HPDE6-E6E7 (cell line): ENCODE measurements around the gene WFDC1.
A peak's percentile ranks its signal among the peaks of the same experiment; 100 is the strongest.

Experiments used
- DNase-seq: peaks from one replicate; pipeline ENCODE4 v3.0.0; 2011; ENCODE audit warnings: missing footprints; ENCODE audit errors: extremely low spot score

Gene WFDC1, protein sequence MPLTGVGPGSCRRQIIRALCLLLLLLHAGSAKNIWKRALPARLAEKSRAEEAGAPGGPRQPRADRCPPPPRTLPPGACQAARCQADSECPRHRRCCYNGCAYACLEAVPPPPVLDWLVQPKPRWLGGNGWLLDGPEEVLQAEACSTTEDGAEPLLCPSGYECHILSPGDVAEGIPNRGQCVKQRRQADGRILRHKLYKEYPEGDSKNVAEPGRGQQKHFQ

GRCh38 chr16:84294531-84295142 is at the start of gene WFDC1:
Gene WFDC1 (plus strand): TSS chr16:84294878. CDS start chr16:84294972, 94 bp downstream.
- no peak for DNase-seq

DNA sequence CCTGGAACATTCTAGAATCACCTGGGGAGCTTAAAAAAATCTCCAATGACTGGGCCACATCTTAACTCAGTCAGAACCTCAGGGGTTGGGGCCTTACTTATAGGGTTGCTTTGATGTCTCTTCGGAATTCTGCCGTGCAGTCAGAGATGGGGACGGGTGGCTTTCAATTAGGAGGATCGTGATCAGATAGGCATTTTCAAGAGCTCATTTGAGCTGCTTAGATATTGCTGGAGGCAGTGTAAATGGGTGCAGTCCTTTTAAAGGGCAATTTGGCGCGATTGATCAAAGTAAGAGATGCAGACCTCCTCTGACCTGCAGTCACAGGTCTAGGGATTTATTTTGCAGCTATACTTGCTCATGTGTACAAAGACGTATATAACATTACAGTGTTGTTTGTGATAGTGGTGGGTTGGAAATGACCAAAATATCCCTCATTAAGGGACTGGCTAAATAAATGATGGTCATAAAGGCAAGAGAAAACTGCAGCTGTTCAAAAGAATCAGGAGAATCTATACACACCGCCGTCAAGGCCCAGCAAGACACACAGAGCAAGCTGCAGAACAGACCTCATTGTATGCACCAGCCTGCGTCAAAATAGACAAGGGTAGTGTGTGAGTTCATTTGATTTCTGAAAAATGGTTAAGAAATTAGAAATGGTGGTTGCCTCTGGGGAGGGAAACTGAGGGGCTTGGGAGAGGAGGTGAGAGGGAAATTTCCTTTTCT is 48.6 kb upstream of the WFDC1 start:
- DNase-seq = no peak

GRCh38 chr16:84246679-84247077 is 48.0 kb upstream of the WFDC1 start:
- no peak for DNase-seq

DNA sequence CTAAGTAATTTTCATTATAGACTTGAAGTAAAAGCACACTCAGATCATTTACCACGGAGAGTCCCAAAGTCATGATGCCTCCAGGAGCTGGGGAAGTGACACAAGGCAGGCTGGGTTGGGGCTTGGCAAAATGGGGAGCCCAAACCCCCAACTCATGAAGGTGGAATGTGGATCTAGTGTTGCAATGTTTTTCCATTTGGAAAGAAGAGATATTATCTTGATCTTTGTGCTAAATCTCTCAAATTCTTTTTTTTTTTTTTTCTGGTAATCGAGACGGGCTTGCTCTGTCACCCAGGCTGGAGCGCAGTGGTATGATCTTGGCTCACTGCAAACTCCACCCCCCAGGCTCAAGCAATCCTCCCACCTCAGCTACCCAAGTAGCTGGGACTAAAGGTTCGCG is 47.3 kb upstream of the WFDC1 start:
- DNase-seq = no peak

- DNase-seq = peak; percentile 69
These were observed 46.8 kb upstream of the WFDC1 start for GRCh38 chr16:84247844-84248243.

DNA sequence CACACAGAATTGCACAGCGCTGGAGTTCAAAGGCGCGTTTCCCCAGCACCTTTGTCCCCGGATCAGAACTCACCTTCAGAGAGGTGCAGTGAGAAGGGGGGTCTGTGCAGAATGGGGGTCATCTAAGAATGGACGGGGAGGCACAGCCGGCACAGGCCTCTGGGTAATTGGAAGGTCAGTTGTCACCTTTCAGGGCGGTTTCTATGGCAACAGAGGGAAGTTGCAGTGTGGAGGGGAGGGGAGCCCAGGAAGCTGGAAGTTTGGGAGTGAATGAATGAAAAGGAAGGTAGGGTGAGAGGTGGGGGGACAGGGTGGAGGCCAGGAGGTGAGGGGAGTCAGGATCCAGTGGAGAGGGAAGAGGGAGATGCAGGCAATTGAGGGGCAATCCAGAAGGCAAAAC is 42.5 kb upstream of the WFDC1 start:
- DNase-seq = no peak

GRCh38 chr16:84253173-84253572 is 41.5 kb upstream of the WFDC1 start:
- DNase-seq = no peak

DNA sequence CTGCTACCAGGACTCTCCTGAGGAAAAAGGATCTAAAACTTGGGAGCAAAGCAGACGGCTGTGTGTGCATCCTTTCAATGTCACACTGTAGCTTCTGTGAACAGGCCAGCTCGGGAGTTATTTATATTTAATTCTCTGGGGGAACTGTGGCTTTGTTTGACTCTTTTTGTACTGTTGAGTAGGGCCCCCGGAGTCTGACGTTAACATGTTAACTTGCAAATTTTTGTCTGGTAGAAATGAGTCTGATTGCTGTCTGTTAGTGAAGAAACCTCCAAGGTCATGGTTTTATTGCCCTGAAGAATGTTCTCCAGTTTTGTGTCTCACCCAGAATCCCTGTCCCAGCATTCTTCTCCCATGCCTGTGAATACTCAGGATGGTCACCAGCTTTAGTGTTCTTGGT is 40.6 kb upstream of the WFDC1 start:
- DNase-seq = no peak

DNA sequence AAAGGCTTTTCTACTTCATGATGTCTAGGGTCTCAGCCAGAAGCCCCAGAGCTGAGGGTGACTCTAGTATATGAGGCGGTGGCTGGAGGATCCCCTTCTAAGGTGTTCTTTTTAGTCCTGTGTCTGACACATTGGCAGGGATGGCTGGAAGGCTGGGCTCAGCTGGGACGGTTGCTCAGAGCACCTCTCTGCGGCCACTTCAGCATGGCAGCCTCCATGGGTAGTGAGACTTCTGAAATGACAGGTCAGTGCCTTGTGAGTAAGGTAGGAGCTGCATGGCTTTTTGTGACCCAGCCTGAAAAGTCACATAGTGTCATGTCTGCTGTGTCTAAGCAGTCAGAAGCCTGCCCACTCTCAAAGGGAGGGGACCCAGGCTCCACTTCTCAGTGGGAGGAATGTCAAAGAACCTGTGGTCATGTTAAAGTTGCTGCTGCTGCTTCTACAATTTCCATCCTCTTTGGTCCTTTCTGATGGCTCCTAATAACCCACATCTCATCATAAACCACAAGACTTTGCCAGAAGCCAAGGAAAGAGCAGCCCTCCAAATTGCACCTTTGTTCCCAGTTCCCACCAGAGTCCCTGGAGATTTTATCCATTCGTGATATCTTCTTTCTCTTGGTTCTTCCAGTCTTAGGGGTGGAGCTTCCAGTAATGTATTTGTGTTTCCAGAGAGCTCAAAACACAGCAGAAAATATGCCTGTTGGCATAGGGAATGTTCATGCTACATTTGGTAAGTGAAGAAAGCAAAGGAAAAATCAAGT is 39.4 kb upstream of the WFDC1 start:
- DNase-seq = no peak

DNA sequence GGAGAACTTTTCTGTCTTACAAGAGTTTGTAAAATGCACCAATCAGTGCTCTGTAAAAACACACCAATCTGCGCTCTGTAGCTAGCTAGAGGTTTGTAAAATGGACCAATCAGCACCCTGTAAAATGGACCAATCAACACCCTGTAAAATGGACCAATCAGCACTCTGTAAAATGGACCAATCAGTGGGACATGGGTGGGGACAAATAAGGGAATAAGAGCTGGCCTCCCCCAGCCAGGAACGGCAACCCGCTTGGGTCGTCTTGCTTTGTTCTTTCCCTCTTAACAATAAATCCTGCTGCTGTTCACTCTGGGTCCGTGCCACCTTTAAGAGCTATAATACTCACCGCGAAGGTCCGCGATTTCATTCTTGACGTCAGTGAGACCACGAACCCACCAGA is 36.4 kb upstream of the WFDC1 start:
- DNase-seq = no peak

DNA sequence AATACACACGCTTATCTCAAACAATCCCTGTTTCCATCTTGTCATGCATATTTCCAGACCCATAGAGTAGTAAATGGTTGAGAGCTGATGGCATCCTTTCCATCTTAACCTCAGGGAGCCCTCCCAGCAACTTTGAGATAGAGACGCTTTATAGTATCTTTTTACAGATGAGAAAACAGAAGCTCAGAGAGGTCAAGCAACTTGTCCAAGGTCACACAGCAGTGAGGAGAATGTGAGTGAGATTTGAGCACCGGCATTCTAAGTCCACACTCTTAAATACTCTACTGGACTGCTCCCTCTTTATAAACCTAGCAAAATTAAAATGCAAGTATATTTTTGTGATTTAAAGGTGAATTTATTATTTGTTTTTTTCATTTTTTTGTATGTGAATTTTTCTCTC is 35.0 kb upstream of the WFDC1 start:
- no peak for DNase-seq

DNA sequence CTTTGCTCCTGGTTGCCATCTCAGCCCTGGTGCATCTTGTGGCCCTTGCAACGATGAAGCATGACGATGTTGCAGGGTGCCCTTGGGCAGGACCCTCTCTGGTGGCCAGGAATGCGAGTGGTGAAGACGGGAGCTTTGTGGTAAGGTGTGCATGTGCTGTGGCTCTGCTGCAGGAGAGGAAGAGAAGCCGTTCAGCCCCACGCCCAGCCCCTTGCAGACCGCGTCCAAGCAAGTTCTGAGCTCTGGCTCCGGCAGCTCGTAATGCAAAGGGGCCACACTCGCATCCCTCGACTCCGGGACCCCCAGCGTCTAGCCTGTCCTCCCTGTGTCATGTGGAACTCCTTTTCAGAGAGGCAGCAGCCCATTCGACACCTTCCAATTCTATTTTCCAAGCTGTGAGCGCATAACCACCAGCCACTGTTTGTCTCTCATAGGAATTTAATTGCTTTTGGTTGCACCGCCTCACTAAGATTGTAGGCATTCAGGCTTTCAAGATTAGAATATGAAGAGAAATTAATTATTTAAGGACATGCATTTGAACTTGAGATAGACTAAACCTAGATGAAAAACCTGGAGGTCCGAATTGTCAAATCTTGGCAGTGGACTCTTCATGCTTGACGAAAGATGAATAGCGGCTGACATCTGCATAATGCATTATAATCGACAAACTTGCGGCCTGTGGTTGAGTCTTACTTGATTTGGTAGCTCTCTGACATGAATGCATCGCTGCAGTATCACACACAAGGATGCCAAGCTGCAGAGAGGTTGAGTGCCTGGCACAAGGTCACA is 33.7 kb upstream of the WFDC1 start:
- no peak for DNase-seq

DNA sequence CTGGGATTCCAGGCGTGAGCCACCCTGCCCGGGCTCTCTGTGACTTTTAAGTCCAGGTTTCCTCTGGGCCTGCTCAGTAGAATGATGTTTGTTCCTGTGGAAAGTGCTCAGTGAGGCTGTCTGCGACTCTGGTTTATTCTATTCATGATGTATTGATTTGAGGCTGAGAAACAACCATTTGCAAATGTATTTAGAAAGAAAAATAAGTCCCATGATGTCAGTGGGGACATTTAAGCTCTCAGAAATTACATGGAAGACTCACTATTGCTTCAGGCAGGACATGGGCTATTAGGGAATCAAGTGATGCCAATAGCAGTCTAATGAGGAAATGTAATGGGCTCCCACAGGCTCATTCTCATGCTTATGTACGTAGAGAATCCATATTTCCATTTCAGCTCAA is 32.6 kb upstream of the WFDC1 start:
- DNase-seq = no peak

GRCh38 chr16:84262939-84263338 is 31.7 kb upstream of the WFDC1 start:
- no peak for DNase-seq

- DNase-seq = peak; percentile 63
These were observed 28.2 kb upstream of the WFDC1 start for GRCh38 chr16:84266451-84266850.

DNA sequence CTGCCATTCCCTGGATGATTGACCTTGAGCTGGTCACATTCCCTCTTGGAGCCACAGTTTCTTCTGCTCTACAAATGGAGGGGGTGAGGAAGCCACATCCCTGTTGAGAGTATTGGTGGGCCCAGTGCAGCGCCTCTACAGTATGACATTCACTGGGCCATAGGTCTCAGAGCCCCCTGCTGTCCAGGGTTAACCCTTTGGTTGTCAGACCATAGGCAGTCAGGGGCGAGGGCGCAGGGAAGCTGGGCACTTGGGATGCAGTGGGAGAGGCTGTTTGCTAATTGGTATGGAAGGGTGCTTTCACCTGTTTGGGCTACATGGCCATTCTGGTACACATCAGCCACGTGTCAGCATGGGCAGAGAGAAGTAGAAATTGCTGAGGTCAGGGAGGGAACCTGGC is 27.3 kb upstream of the WFDC1 start:
- DNase-seq = no peak

- DNase-seq = no peak
These were observed 26.2 kb upstream of the WFDC1 start for GRCh38 chr16:84268291-84269040.

DNA sequence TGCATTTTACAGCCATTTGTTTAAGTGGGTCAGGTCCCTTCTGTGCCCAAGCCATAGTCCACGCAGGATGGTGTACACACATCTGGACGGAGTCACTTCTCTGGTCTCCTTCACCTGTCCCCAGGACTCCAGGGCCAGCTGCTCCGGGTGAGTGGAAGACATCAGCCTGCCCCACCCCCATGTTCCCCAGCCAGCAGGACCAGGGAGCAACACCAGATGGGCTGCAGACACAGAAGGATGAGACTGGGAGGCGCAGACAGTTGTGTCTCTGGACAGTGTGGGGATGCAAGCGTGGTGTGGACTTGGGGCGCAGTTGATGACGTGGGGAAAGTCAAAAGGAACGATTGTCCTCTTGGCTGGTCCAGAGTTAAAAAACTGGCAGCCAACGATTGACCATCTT is 24.6 kb upstream of the WFDC1 start:
- DNase-seq = no peak

GRCh38 chr16:84270531-84270930 is 24.1 kb upstream of the WFDC1 start:
- no peak for DNase-seq

DNA sequence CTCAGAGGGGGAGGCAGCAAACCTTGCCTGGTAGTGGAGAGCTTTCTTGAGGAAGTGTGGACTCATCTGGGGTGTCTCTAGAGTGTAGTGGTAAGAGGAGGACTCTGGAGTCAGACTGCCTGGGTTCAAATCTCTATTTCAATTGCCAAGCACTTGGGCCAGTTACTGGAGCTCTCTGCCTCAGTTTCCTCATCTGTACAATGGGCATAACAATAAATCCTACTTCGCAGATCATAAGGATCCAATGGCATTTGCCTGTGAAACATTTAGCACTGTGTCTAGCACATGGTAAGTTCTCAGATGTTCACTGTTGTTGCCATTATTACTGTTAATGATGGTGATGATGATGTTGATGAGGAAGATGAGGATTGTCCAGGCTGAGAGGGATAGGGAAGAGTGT is 23.6 kb upstream of the WFDC1 start:
- no peak for DNase-seq

GRCh38 chr16:84271866-84272265 is 22.8 kb upstream of the WFDC1 start:
- no peak for DNase-seq
